ENCODE data around the gene NKPD1.

The NKPD1 gene

DNA sequence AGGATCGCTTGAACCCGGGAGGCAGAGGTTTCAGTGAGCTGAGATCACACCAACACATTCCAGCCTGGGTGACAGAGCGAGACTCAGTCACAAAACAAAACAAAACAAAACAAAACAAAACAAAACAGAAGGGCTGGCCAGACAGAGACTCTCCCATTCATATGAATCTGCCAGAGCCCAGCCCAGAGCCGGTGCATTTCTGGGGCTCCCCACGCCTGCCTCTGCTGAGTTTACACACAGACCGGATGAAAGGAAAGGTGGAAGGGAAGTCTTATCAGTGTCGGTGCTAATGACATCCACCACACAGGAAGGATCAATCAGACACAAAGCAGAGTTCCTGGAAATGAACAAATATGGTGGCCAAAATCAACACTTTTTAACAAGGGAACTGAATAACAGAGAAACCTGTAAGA lies 10.4 kb upstream of the NKPD1 start:
- Histone ChIP-seq H3K36me3 (ENCODE audit: control insufficient read depth, insufficient read depth, low read length) (no peaks in the 10 kb centered on the region), H3K27me3 (ENCODE audit: control insufficient read depth, insufficient read depth, low read length) (no peaks in the 10 kb centered on the region), H3K9ac (ENCODE audit: low read depth, low read length) (no peak overlapping the region), H3K4me1 (ENCODE audit: control insufficient read depth, insufficient read depth, low read length) (no peaks in the 10 kb centered on the region), H3K4me3 (ENCODE audit: low read depth, low read length) (no peak overlapping the region), H3K9me3 (ENCODE audit: control insufficient read depth, insufficient read depth, low read length) (no peaks in the 10 kb centered on the region)

DNA sequence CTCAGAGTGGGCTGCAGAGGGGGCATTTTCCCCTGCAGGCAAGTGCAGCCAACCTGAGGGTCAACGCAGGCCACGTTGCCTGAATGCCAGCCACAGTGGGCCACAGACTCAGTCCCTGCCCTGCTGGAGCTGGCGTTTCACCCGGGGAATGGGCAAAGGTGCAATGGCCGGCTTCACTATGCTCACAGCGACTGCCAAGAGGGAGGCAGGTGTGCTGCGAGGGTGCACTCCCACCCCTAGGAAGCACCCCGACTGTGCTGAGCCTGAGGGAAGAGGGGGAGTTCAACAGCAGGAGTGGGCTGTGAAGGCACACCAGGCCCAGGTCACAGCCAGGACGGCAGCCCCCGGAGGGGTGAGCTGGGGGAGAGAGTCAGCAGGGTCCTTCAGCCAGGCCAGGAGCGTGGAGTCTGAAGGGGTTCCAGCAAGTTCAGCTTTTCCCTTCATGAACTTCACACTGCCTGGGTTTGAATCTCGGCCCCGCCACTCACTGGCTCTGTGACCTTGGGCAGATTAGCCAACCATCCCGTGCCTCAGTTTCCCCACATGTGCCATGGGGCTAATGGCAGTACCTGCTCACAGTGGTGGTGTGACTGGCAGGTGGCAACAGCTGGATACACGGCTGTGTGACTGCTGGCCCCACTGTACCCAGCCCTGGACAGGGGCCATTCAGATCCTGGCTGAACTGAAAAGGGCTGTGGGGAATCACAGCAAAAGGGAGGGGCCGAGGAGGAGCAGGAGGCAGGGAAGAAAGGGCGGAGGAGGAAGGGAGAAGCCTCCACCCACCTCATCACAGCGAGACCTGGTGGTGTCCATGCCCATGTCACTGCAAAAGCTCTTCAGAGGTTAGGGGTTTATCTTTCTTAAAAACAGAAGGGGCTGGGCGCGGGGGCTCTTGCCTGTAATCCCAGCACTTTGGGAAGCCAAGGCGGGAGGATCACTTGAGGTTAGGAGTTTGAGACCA lies 9.6 kb upstream of the NKPD1 start:
- H3K27me3 ChIP-seq (ENCODE audit: control insufficient read depth, insufficient read depth, low read length) = no peaks in the 10 kb centered on the region
- H3K9ac ChIP-seq (ENCODE audit: low read depth, low read length) = no peak overlapping the region
- H3K4me3 ChIP-seq (ENCODE audit: low read depth, low read length) = no peak overlapping the region
- no peaks in the 10 kb centered on the region for H3K4me1 ChIP-seq (ENCODE audit: control insufficient read depth, insufficient read depth, low read length)
- H3K36me3 ChIP-seq (ENCODE audit: control insufficient read depth, insufficient read depth, low read length) = no peaks in the 10 kb centered on the region
- H3K9me3 ChIP-seq (ENCODE audit: control insufficient read depth, insufficient read depth, low read length) = no peaks in the 10 kb centered on the region

DNA sequence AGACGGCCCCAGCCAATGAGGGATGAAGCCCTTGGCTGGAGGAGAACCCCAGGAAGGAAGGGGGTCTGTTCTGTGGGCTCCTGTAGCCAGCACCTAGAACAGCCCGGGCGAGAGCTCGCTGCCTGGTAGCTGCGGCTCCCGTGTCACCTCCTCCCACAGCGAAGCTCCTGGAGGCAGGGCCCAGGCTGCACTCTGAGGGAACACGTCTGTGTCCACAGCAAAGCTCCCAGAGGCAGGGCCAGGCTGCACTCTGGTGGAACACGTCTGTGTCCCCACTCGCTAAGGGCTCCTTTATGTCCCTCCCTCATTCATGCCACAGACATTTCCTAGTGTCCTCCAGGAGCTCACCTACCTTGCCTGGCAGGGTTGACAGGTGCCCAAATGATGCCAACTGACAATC lies 8.8 kb upstream of the NKPD1 start:
- Histone ChIP-seq H3K27me3 (ENCODE audit: control insufficient read depth, insufficient read depth, low read length) (no peaks in the 10 kb centered on the region), H3K4me3 (ENCODE audit: low read depth, low read length) (no peak overlapping the region), H3K36me3 (ENCODE audit: control insufficient read depth, insufficient read depth, low read length) (no peaks in the 10 kb centered on the region), H3K9ac (ENCODE audit: low read depth, low read length) (no peak overlapping the region), H3K9me3 (ENCODE audit: control insufficient read depth, insufficient read depth, low read length) (no peaks in the 10 kb centered on the region), H3K4me1 (ENCODE audit: control insufficient read depth, insufficient read depth, low read length) (no peaks in the 10 kb centered on the region)

DNA sequence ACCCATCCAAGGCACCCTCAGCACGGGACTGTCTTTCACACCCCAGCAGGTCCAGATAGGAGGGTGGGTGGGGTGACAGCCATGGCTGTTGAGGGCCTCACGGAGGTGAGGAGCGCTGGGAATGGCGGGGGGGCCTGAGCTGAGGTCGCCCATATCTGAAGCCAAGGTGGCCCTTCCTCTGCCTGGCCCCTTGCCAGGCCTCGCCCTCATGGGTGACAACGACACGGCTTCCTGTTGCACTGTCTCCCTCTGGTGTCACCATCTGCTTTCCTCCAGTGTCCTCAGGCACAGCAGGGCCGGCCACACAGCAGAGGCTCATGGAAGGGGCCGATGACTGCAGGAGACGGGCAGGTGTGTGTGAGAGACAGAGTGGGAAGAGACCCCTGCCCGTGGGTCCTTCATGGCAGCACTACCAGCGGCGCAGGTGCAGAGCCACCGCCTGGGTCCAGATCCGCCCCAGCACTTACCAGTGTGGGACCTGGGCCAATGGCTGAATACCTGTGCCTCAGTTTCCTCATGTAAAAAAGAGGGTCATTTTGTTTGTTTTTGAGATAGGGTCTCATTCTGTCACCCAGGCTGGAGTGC lies 8.1 kb upstream of the NKPD1 start:
- Histone ChIP-seq H3K9ac (ENCODE audit: low read depth, low read length) (no peak overlapping the region), H3K4me1 (ENCODE audit: control insufficient read depth, insufficient read depth, low read length) (peaks cover 2% of the 10 kb centered on the region), H3K36me3 (ENCODE audit: control insufficient read depth, insufficient read depth, low read length) (no peaks in the 10 kb centered on the region), H3K27me3 (ENCODE audit: control insufficient read depth, insufficient read depth, low read length) (no peaks in the 10 kb centered on the region), H3K4me3 (ENCODE audit: low read depth, low read length) (no peak overlapping the region), H3K9me3 (ENCODE audit: control insufficient read depth, insufficient read depth, low read length) (no peaks in the 10 kb centered on the region)

DNA sequence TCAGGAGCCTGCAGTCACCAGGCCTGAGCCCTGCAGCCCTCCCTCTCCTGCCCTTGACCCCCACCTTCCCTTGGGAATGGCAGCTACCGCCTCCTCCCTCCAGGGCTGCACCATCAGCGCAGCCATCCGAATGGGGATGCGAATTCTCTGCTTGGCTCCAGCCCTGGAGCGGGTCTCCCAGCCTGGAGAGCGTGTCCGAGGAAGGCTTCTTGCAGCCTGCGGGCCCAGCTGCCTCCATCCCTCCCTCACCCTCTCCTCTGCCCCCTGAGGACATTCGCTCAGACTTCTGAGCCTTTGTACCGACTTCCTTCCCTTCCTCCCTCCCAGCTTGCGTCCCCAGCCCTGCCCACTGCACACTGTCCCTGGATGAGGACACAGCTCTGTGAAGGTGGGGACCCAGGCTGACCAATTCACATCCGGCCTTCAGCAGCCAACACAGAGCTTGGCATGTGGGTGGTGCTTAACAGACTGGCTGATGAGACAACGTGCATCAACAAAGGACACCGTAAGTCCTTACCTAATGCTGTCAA lies 6.0 kb upstream of the NKPD1 start:
- Histone ChIP-seq H3K9ac (ENCODE audit: low read depth, low read length) (no peak overlapping the region), H3K4me1 (ENCODE audit: control insufficient read depth, insufficient read depth, low read length) (peaks cover 2% of the 10 kb centered on the region), H3K27me3 (ENCODE audit: control insufficient read depth, insufficient read depth, low read length) (no peaks in the 10 kb centered on the region), H3K9me3 (ENCODE audit: control insufficient read depth, insufficient read depth, low read length) (no peaks in the 10 kb centered on the region), H3K36me3 (ENCODE audit: control insufficient read depth, insufficient read depth, low read length) (no peaks in the 10 kb centered on the region), H3K4me3 (ENCODE audit: low read depth, low read length) (no peak overlapping the region)

DNA sequence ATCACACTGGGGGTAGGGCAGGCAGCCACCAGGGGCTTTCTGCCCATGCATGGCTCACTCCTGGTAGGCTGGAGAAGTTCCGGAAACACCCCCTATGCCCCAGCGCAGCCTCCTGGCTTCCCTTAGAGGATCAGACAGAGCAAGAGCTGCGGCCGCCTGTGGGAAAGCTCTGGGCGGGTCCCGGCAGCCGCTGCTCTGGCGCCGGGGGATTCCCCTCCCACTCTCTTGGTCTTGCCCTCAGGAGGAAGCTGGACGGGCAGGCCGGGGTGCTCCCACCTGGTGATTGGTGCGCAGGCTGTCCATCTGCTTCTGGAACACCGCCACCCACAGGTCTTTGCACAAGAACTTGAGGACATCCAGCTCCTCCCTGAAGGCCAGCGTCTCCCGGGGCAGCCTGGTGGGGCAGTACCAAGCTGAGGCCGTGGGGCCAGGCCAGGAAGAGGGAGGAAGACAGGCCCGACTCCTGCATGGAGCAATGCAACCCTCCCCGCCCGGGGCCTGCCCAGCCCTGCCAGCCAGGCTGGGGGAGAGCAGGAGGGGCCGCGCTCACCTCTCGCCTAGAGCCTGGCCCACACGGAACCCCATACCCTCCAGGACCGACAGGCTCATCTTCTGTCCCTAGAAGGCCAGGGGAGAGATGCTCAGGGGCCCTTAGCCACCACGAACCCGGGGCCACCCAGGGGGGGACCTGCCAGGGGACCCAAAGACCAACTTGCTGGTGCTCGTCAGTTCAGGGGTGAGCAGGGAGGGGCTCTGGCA lies 4.0 kb upstream of the NKPD1 start:
- H3K9ac ChIP-seq (ENCODE audit: low read depth, low read length) = peak overlapping the region; percentile 24
- H3K9me3 ChIP-seq (ENCODE audit: control insufficient read depth, insufficient read depth, low read length) = no peaks in the 10 kb centered on the region
- H3K27me3 ChIP-seq (ENCODE audit: control insufficient read depth, insufficient read depth, low read length) = no peaks in the 10 kb centered on the region
- H3K4me1 ChIP-seq (ENCODE audit: control insufficient read depth, insufficient read depth, low read length) = peaks cover 2% of the 10 kb centered on the region
- no peaks in the 10 kb centered on the region for H3K36me3 ChIP-seq (ENCODE audit: control insufficient read depth, insufficient read depth, low read length)
- no peak overlapping the region for H3K4me3 ChIP-seq (ENCODE audit: low read depth, low read length)

DNA sequence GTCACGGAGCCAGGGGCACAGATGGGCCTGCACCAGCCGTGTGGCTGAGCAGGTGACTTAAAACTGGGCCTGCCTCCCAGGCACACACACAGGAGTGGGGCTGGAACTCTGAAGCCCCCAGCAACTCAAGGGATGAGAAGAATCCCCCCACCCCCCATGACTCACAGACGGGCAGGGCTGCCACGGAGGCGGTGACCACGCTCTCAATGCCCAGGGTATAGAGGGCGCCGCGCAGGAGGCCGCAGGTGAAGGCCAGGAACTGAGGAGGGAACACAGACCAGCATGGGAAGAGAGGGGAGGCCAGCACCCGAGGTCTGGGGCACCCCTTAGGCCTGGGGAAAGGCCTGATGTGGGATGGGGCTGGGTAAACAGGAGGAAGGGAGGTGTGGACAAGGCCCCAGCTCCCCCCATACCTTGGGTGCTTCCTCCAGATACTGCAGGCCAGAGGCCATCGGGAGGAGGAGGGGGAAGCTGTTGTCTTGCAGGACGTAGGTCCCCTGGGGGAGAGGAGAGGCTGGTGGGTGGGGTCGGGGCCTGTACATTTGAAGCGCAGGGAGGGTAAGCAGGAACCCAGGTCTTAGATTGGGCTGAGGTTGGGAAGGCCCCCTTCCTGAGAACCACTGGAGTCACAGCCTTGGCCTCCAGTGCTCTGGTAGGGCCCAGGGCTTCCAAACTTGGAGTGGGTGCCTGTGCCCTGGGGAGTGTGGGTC lies 3.1 kb upstream of the NKPD1 start:
- H3K4me1 ChIP-seq (ENCODE audit: control insufficient read depth, insufficient read depth, low read length) = peaks cover 2% of the 10 kb centered on the region
- H3K36me3 ChIP-seq (ENCODE audit: control insufficient read depth, insufficient read depth, low read length) = no peaks in the 10 kb centered on the region
- no peaks in the 10 kb centered on the region for H3K27me3 ChIP-seq (ENCODE audit: control insufficient read depth, insufficient read depth, low read length)
- H3K9me3 ChIP-seq (ENCODE audit: control insufficient read depth, insufficient read depth, low read length) = no peaks in the 10 kb centered on the region
- H3K4me3 ChIP-seq (ENCODE audit: low read depth, low read length) = no peak overlapping the region
- H3K9ac ChIP-seq (ENCODE audit: low read depth, low read length) = peak overlapping the region; percentile 24

DNA sequence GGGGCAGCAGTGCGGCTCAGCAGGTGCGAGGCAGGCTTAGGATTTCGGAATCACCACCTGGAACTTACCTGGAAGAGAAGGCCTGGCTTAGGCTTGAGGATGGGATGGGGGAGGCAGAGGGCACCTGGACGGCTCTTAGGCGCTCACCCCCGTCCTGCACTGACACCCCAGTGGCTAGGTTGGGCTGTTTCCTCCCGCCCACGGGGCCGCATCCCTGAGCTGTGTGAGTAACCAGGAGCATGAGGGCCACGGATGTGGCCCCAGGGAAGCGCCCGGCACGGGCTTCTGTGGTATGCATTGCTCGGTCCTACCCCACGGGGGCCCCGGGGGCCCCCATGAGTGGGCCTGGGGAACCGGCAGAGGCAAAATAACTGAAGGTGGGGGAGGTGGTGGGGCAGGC lies 2.4 kb upstream of the NKPD1 start:
- no peaks in the 10 kb centered on the region for H3K9me3 ChIP-seq (ENCODE audit: control insufficient read depth, insufficient read depth, low read length)
- H3K9ac ChIP-seq (ENCODE audit: low read depth, low read length) = no peak overlapping the region
- peaks cover 2% of the 10 kb centered on the region for H3K4me1 ChIP-seq (ENCODE audit: control insufficient read depth, insufficient read depth, low read length)
- H3K4me3 ChIP-seq (ENCODE audit: low read depth, low read length) = no peak overlapping the region
- H3K36me3 ChIP-seq (ENCODE audit: control insufficient read depth, insufficient read depth, low read length) = no peaks in the 10 kb centered on the region
- no peaks in the 10 kb centered on the region for H3K27me3 ChIP-seq (ENCODE audit: control insufficient read depth, insufficient read depth, low read length)

DNA sequence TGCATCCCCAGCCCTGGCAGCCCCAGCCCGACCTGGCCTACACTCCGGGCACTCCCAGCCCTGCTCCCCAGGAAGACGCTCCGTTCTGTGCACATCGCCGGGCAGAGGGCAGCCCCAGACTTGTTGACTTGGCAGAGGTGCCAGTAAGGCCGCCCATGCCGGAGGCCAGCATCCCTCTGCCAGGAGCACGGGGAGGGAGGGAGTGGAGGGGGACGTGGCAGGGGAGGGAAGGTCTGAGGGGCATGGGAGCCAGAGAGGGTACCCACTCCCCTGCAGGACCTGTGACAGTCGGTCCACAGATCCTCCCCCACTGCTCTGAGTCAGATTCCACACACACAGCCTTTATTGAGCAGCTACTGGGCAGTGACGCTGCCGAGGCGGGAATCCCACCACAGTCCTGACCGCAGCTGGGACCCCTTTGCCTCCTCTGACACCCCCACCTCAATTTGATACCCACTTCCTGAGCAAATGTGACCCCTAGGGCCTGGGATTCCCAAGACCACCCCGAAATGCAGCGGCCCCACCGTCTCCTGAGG lies 1.9 kb upstream of the NKPD1 start:
- Histone ChIP-seq H3K9me3 (ENCODE audit: control insufficient read depth, insufficient read depth, low read length) (no peaks in the 10 kb centered on the region), H3K4me1 (ENCODE audit: control insufficient read depth, insufficient read depth, low read length) (peaks cover 2% of the 10 kb centered on the region), H3K36me3 (ENCODE audit: control insufficient read depth, insufficient read depth, low read length) (no peaks in the 10 kb centered on the region), H3K9ac (ENCODE audit: low read depth, low read length) (no peak overlapping the region), H3K27me3 (ENCODE audit: control insufficient read depth, insufficient read depth, low read length) (no peaks in the 10 kb centered on the region), H3K4me3 (ENCODE audit: low read depth, low read length) (no peak overlapping the region)

DNA sequence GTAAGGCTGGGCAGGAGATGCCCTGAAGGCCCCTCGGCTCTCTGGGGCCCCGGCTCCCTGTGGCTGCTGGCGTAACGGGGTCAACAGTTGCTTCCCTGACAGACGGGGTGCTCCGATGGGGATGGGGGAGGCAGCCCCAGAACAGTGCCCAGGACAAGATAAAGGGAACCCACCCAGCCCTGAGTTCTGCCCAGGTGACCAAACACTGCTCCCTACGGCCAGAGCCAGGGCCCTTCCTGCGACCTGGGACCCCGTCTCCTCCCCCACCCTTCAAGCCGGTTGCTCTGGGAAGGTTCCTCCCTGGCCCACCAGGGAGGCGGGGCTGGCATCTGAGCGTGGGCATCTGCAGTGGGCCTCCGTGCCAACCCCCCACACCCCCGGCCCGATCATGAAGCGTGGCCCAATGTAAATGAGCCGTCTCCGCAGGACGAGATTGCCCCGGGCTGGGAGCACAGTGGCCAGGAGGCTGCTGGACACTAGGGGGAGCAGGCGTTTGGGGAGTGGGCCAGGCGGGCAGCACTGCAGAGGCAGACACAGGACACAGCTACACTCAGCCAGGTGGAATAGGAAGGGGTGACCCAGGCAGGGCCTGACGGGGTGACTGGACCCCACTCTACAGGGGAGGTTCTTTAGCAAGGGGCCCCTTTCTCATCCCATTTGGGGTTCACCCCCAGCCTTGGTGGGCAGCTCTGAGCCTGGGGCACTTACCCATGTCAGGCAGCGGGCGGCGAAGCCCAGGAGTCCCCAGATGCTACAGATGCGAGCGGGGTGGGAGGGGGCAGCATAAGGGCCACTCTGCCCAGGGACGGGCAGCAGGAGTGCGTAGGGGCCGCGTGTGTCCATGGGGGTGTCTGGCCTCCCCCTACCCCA lies 1.2 kb upstream of the NKPD1 start:
- H3K4me3 ChIP-seq (ENCODE audit: low read depth, low read length) = no peak overlapping the region
- no peaks in the 10 kb centered on the region for H3K9me3 ChIP-seq (ENCODE audit: control insufficient read depth, insufficient read depth, low read length)
- H3K36me3 ChIP-seq (ENCODE audit: control insufficient read depth, insufficient read depth, low read length) = no peaks in the 10 kb centered on the region
- H3K4me1 ChIP-seq (ENCODE audit: control insufficient read depth, insufficient read depth, low read length) = peaks cover 2% of the 10 kb centered on the region
- no peak overlapping the region for H3K9ac ChIP-seq (ENCODE audit: low read depth, low read length)
- H3K27me3 ChIP-seq (ENCODE audit: control insufficient read depth, insufficient read depth, low read length) = no peaks in the 10 kb centered on the region

Data from iPS-15b (cell line).